GM23338 (cell line): Measurements from ENCODE around the gene DNAI1. TPM values are rescaled to one million over a fixed set of nuclear protein-coding genes. Genes with fewer than 3 reads are reported as not detected.

Experiments used
- ATAC-seq: fragments of 200-7000 bp; cut with Tn5 transposase; 3 replicates; pipeline ENCODE4 v1.9.1; 2020
- DNase-seq: peaks from one replicate; pipeline ENCODE4 v3.0.0-alpha.2; 2015; ENCODE audit warnings: low spot score
- H2AFZ ChIP-seq: fragments of 200-600 bp; sonication (generic); 2 replicates; pipeline ENCODE4 v1.8.0; 2016; ENCODE audit warnings: antibody characterized with exemption, mild to moderate bottlenecking, moderate library complexity
- H3F3A ChIP-seq: fragments of 200-600 bp; sonication (generic); replicated peaks from 2 replicates; pipeline ENCODE4 v1.8.0; 2017; ENCODE audit warnings: antibody characterized with exemption, mixed run types, low read depth
- H3K27ac ChIP-seq: fragments of 200-600 bp; sonication (generic); 2 replicates; pipeline ENCODE4 v1.6.1; 2016; ENCODE audit warnings: low read depth
- H3K27me3 ChIP-seq: fragments of 200-600 bp; sonication (generic); 2 replicates; pipeline ENCODE4 v1.8.0; 2016; ENCODE audit warnings: mild to moderate bottlenecking, mixed run types, moderate library complexity; ENCODE audit not compliant: insufficient read depth
- H3K36me3 ChIP-seq: fragments of 200-600 bp; sonication (generic); 2 replicates; pipeline ENCODE4 v1.8.0; 2016; ENCODE audit warnings: mild to moderate bottlenecking; ENCODE audit not compliant: insufficient read depth
- H3K4me1 ChIP-seq: fragments of 200-600 bp; sonication (generic); 2 replicates; pipeline ENCODE4 v1.8.0; 2016; ENCODE audit warnings: mild to moderate bottlenecking, moderate library complexity; ENCODE audit not compliant: insufficient read depth
- H3K4me2 ChIP-seq: fragments of 200-600 bp; sonication (generic); 2 replicates; pipeline ENCODE4 v1.7.1; 2017; ENCODE audit warnings: mixed run types
- H3K4me3 ChIP-seq: fragments of 200-600 bp; sonication (generic); 2 replicates; pipeline ENCODE4 v1.6.1; 2016; ENCODE audit warnings: mixed run types
- H3K79me2 ChIP-seq: fragments of 200-600 bp; sonication (generic); replicated peaks from 2 replicates; pipeline ENCODE4 v1.8.0; 2017; ENCODE audit warnings: mild to moderate bottlenecking; ENCODE audit not compliant: insufficient read depth
- H3K9me2 ChIP-seq: fragments of 200-600 bp; sonication (generic); 2 replicates; pipeline ENCODE4 v1.8.0; 2017; ENCODE audit not compliant: insufficient read depth
- H4K20me1 ChIP-seq: fragments of 200-600 bp; sonication (generic); replicated peaks from 2 replicates; pipeline ENCODE4 v1.8.0; 2017; ENCODE audit warnings: mild to moderate bottlenecking; ENCODE audit not compliant: insufficient read depth
- H3K27ac Mint-ChIP-seq: 2 replicates; pipeline ENCODE4 v1.8.0; 2020; ENCODE audit warnings: inconsistent platforms, mild to moderate bottlenecking, moderate library complexity, mixed read lengths
- H3K27me3 Mint-ChIP-seq: 3 replicates; pipeline ENCODE4 v1.8.0; 2022; ENCODE audit warnings: low read depth, mild to moderate bottlenecking, moderate library complexity, mixed read lengths, inconsistent platforms; ENCODE audit not compliant: insufficient read depth, poor library complexity
- H3K36me3 Mint-ChIP-seq: 3 replicates; pipeline ENCODE4 v1.8.0; 2021; ENCODE audit warnings: low read depth, mild to moderate bottlenecking, inconsistent platforms, moderate library complexity, mixed read lengths
- H3K4me1 Mint-ChIP-seq: 3 replicates; pipeline ENCODE4 v1.8.0; 2020; ENCODE audit warnings: mild to moderate bottlenecking, inconsistent platforms, mixed read lengths
- H3K4me3 Mint-ChIP-seq: 3 replicates; pipeline ENCODE4 v1.8.0; 2021; ENCODE audit warnings: moderate library complexity, mild to moderate bottlenecking, inconsistent platforms, mixed read lengths
- H3K9me3 Mint-ChIP-seq: 3 replicates; pipeline ENCODE4 v1.8.0; 2020; ENCODE audit warnings: moderate library complexity, mild to moderate bottlenecking, inconsistent platforms, mixed read lengths
- CREB1 ChIP-seq: fragments of 250-450 bp; sonication (Bioruptor Pico); IDR thresholded peaks from 2 replicates; pipeline ENCODE4 v1.5.0; 2020; ENCODE audit warnings: low read depth, mild to moderate bottlenecking, moderate library complexity
- ETS1 ChIP-seq: IDR thresholded peaks from 2 replicates; pipeline ENCODE4 v1.6.1; 2016; ENCODE audit warnings: antibody characterized with exemption
- EZH2 ChIP-seq: fragments of 200-600 bp; sonication (generic); IDR thresholded peaks from one replicate; pipeline ENCODE4 v1.8.0; 2017; ENCODE audit warnings: antibody characterized with exemption, mild to moderate bottlenecking, low read depth; ENCODE audit not compliant: unreplicated experiment
- EZH2phosphoT487 ChIP-seq: fragments of 200-600 bp; sonication (generic); IDR thresholded peaks from one replicate; pipeline ENCODE4 v1.8.1; 2018; ENCODE audit warnings: antibody characterized with exemption; ENCODE audit not compliant: unreplicated experiment
- JUNB ChIP-seq: IDR thresholded peaks from one replicate; pipeline ENCODE4 v1.6.1; 2016; ENCODE audit warnings: antibody characterized with exemption; ENCODE audit not compliant: unreplicated experiment
- REST ChIP-seq: IDR thresholded peaks from one replicate; pipeline ENCODE4 v1.6.1; 2018; ENCODE audit warnings: antibody characterized with exemption; ENCODE audit not compliant: unreplicated experiment
- STAT1 ChIP-seq: IDR thresholded peaks from one replicate; pipeline ENCODE4 v1.6.1; 2016; ENCODE audit warnings: antibody characterized with exemption; ENCODE audit not compliant: unreplicated experiment
- ZNF114 ChIP-seq: fragments of 250-450 bp; sonication (Bioruptor Pico); IDR thresholded peaks from 2 replicates; pipeline ENCODE4 v1.5.0; 2020; ENCODE audit warnings: mild to moderate bottlenecking, moderate library complexity
- ZNF331 ChIP-seq: fragments of 250-450 bp; sonication (Bioruptor Pico); IDR thresholded peaks from 2 replicates; pipeline ENCODE4 v1.5.0; 2020; ENCODE audit warnings: low read depth, mild to moderate bottlenecking, moderate library complexity
- polyA plus RNA-seq: library from polyadenylated mRNA; unstranded; fragments of >200 nt; fragmentation: Nextera tagmentation; extraction: Ambion mirVana; gene quantifications from 2 replicates; pipeline ENCODE4 v1.2.1, GENCODE V29; 2016
- total RNA-seq: library from RNA; depleted of rRNA; stranded (reverse); fragments of >200 nt; shearing (Covaris generic); gene quantifications from 2 replicates; pipeline ENCODE4 v1.2.3, GENCODE V29; 2014
- TF ChIP-seq, protein P1 (sequence below), 2 experiments: fragments of 200-600 bp in 1 of 2; sonication (generic) in 1 of 2; conservative IDR thresholded peaks; 2 replicates each; pipeline versions ENCODE4 v1.5.1 to v1.6.1; 2016 to 2017; ENCODE audit warnings: antibody characterized with exemption in 2 of 2, low read depth in 2 of 2, mild to moderate bottlenecking in 2 of 2, moderate library complexity in 1 of 2
- TF ChIP-seq, protein P2 (sequence below): fragments of 250-450 bp; sonication (Bioruptor Pico); IDR thresholded peaks from 2 replicates; pipeline ENCODE4 v1.5.0; 2020; ENCODE audit warnings: mild to moderate bottlenecking, moderate library complexity

DNAI1 gene
- total and polyA plus RNA-seq, 2 experiments from 2014 or later: 1.0 to 1.1 TPM

DNA sequence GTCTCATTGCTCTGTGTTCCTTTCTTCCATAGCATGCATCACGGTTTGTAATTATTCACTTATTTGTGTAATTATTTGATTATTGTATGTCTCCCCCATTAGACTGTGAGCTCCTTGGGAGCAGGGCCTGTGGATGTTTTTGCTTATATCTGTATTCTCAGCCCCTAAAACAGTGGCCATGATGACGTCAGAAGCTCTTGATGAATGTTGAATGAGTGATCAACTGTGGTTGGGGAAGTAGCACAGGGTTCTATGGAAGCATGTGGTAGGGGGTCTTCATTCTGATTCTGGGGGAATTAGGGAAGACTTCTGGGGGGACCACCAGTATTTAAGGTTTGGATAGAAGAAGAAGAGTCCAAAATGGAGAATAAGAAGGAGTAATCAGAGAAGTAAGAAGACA, 6.0 kb downstream of the DNAI1 start (continued):
- no peak for TF ChIP-seq REST
- no peak for TF ChIP-seq CREB1
- TF ChIP-seq ETS1: no peak
- TF ChIP-seq STAT1: no peak
- TF ChIP-seq, protein P1, sequence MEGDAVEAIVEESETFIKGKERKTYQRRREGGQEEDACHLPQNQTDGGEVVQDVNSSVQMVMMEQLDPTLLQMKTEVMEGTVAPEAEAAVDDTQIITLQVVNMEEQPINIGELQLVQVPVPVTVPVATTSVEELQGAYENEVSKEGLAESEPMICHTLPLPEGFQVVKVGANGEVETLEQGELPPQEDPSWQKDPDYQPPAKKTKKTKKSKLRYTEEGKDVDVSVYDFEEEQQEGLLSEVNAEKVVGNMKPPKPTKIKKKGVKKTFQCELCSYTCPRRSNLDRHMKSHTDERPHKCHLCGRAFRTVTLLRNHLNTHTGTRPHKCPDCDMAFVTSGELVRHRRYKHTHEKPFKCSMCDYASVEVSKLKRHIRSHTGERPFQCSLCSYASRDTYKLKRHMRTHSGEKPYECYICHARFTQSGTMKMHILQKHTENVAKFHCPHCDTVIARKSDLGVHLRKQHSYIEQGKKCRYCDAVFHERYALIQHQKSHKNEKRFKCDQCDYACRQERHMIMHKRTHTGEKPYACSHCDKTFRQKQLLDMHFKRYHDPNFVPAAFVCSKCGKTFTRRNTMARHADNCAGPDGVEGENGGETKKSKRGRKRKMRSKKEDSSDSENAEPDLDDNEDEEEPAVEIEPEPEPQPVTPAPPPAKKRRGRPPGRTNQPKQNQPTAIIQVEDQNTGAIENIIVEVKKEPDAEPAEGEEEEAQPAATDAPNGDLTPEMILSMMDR (conservative IDR thresholded peaks at IDR 0.05; ENCODE audit: low read depth in 2 of 2): no peak

DNA sequence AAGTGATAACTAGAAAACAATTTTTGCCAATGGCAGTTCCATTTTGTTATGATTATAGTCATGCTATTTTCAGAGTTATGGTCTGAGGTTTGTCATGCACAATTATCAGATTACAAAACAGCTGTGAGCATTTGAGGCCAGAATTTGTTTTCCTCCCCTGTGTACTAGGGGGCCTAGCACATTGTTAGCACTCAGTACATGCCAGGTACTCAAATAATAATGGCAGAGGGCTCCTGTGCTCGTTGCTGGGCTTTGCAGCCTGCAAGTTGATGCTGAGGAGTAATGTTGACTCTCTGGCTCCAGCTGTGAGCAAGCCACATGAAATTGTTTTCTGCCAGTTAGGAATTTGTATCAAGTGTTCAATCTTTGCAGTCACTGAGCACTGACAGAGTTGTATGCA, 6.9 kb downstream of the DNAI1 start:
- no peaks in the 10 kb centered on the region for H4K20me1 ChIP-seq
- no peak overlapping the region for H2AFZ ChIP-seq
- Mint-ChIP-seq H3K4me1 (peaks cover 8% of the 10 kb centered on the region; the same call in 2 of the 3 replicates), H3K36me3 (no peaks in the 10 kb centered on the region), H3K9me3 (no peaks in the 10 kb centered on the region), H3K4me3 (no peak overlapping the region), H3K27ac (no peak overlapping the region), H3K27me3 (no peaks in the 10 kb centered on the region)
- no peak overlapping the region for H3K4me3 ChIP-seq
- H3K79me2 ChIP-seq: no peaks in the 10 kb centered on the region
- no peaks in the 10 kb centered on the region; the same call in 1 of the 2 replicates for H3K4me1 ChIP-seq
- ATAC-seq: no peak; the same call in 1 of the 3 replicates
- no peak overlapping the region for H3K27ac ChIP-seq
- DNase-seq: no peak
- no peak overlapping the region for H3K4me2 ChIP-seq
- no peaks in the 10 kb centered on the region for H3K9me2 ChIP-seq
- H3F3A ChIP-seq: no peaks in the 10 kb centered on the region
- H3K27me3 ChIP-seq: no peaks in the 10 kb centered on the region
- no peaks in the 10 kb centered on the region for H3K36me3 ChIP-seq
- TF ChIP-seq EZH2 (no peak), EZH2phosphoT487 (no peak), ZNF114 (CRISPR knock-in tag) (no peak), JUNB (no peak), ZNF331 (CRISPR knock-in tag) (no peak), CREB1 (no peak)
- TF ChIP-seq, protein P2, sequence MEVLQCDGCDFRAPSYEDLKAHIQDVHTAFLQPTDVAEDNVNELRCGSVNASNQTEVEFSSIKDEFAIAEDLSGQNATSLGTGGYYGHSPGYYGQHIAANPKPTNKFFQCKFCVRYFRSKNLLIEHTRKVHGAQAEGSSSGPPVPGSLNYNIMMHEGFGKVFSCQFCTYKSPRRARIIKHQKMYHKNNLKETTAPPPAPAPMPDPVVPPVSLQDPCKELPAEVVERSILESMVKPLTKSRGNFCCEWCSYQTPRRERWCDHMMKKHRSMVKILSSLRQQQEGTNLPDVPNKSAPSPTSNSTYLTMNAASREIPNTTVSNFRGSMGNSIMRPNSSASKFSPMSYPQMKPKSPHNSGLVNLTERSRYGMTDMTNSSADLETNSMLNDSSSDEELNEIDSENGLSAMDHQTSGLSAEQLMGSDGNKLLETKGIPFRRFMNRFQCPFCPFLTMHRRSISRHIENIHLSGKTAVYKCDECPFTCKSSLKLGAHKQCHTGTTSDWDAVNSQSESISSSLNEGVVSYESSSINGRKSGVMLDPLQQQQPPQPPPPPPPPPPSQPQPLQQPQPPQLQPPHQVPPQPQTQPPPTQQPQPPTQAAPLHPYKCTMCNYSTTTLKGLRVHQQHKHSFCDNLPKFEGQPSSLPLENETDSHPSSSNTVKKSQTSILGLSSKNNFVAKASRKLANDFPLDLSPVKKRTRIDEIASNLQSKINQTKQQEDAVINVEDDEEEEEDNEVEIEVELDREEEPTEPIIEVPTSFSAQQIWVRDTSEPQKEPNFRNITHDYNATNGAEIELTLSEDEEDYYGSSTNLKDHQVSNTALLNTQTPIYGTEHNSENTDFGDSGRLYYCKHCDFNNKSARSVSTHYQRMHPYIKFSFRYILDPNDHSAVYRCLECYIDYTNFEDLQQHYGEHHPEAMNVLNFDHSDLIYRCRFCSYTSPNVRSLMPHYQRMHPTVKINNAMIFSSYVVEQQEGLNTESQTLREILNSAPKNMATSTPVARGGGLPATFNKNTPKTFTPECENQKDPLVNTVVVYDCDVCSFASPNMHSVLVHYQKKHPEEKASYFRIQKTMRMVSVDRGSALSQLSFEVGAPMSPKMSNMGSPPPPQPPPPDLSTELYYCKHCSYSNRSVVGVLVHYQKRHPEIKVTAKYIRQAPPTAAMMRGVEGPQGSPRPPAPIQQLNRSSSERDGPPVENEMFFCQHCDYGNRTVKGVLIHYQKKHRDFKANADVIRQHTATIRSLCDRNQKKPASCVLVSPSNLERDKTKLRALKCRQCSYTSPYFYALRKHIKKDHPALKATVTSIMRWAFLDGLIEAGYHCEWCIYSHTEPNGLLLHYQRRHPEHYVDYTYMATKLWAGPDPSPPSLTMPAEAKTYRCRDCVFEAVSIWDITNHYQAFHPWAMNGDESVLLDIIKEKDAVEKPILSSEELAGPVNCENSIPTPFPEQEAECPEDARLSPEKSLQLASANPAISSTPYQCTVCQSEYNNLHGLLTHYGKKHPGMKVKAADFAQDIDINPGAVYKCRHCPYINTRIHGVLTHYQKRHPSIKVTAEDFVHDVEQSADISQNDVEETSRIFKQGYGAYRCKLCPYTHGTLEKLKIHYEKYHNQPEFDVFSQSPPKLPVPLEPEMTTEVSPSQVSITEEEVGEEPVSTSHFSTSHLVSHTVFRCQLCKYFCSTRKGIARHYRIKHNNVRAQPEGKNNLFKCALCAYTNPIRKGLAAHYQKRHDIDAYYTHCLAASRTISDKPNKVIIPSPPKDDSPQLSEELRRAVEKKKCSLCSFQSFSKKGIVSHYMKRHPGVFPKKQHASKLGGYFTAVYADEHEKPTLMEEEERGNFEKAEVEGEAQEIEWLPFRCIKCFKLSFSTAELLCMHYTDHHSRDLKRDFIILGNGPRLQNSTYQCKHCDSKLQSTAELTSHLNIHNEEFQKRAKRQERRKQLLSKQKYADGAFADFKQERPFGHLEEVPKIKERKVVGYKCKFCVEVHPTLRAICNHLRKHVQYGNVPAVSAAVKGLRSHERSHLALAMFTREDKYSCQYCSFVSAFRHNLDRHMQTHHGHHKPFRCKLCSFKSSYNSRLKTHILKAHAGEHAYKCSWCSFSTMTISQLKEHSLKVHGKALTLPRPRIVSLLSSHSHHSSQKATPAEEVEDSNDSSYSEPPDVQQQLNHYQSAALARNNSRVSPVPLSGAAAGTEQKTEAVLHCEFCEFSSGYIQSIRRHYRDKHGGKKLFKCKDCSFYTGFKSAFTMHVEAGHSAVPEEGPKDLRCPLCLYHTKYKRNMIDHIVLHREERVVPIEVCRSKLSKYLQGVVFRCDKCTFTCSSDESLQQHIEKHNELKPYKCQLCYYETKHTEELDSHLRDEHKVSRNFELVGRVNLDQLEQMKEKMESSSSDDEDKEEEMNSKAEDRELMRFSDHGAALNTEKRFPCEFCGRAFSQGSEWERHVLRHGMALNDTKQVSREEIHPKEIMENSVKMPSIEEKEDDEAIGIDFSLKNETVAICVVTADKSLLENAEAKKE: no peak
